HepG2 (cell line): ENCODE results near the gene CNTRL. TPM values are rescaled to one million over a fixed set of nuclear protein-coding genes. Genes with fewer than 3 reads are reported as not detected.
"Not testable (repeated sequence)": the region's sequence is repeated elsewhere in the genome, so short reads cannot be mapped to it uniquely, and the experiment has no call there.

Source experiments
- ATAC-seq: fragments of 200-7000 bp; cut with Tn5 transposase; 3 replicates; pipeline ENCODE4 v1.9.1; 2020; ENCODE audit warnings: mild to moderate bottlenecking, moderate library complexity
- BruUV-seq: library from RNA; stranded (reverse); fragments of 400-500 nt; replicated peaks from 2 replicates; lab custom pipeline; 2021; lab: Mats Ljungman, UMichigan
- CTCF ChIA-PET: fragments of 300-600 bp; formaldehyde crosslinking; extraction: SDS; loops from one replicate; lab custom pipeline; 2021; ENCODE audit warnings: low total read pairs, inconsistent platforms, low intra/inter-chr PET ratio; lab: Yijun Ruan, JAX
- POLR2A ChIA-PET: fragments of 350-600 bp; sonication (Branson Sonifier 250); formaldehyde crosslinking; loops from one replicate; lab custom pipeline; 2020; ENCODE audit warnings: antibody characterized with exemption, inconsistent platforms; lab: Yijun Ruan, JAX
- DNase-seq: peaks from one replicate; pipeline ENCODE4 v3.0.0-alpha.2; 2015; ENCODE audit warnings: low spot score
- FAIRE-seq: peaks from 3 replicates; lab custom pipeline; 2011; peaks lifted over from hg19 to GRCh38; lab: Jason Lieb, UNC
- H2AFZ ChIP-seq: one replicate; pipeline ENCODE4 v1.6.1; 2011; ENCODE audit warnings: low read length, inconsistent platforms
- H3K27ac ChIP-seq: fragments of 300-600 bp; 3 replicates; pipeline ENCODE4 v1.8.0; 2011; ENCODE audit warnings: mixed run types, mild to moderate bottlenecking, mixed read lengths, low read length, inconsistent platforms; ENCODE audit not compliant: insufficient read depth; ENCODE audit errors: extremely low read length
- H3K27me3 ChIP-seq, 2 experiments: fragments of 200-600 bp in 1 of 2; 2 replicates in 1 of 2; 3 replicates in 1 of 2; pipeline versions ENCODE4 v1.6.0 to v1.8.0; 2011; ENCODE audit warnings: low read length in 2 of 2, mild to moderate bottlenecking in 2 of 2, moderate library complexity in 2 of 2, inconsistent platforms in 1 of 2; ENCODE audit not compliant: insufficient read depth in 2 of 2, control insufficient read depth in 1 of 2
- H3K36me3 ChIP-seq, 2 experiments: fragments of 200-600 bp in 1 of 2; replicated peaks in 1 of 2; 2 replicates in 1 of 2; 3 replicates in 1 of 2; pipeline versions ENCODE4 v1.5.1 to v1.8.0; 2011; ENCODE audit warnings: low read length in 2 of 2, inconsistent platforms in 1 of 2; ENCODE audit not compliant: insufficient read depth in 2 of 2, control insufficient read depth in 1 of 2
- H3K4me1 ChIP-seq: 2 replicates; pipeline ENCODE4 v1.5.1; 2012; ENCODE audit warnings: low read length, inconsistent platforms; ENCODE audit not compliant: insufficient read depth
- H3K4me2 ChIP-seq: 2 replicates; pipeline ENCODE4 v1.6.0; 2011; ENCODE audit warnings: low read depth, low read length, inconsistent platforms
- H3K4me3 ChIP-seq, 3 experiments: fragments of 200-600 bp in 1 of 3; sonication (generic), shearing (Covaris generic) in 1 of 3; replicated peaks in 1 of 3; 2 replicates each; pipeline ENCODE4 v1.5.1; 2011 to 2016; ENCODE audit warnings: low read length in 3 of 3, inconsistent platforms in 2 of 3, low read depth in 2 of 3, mild to moderate bottlenecking in 2 of 3, control low read depth in 1 of 3, mixed read lengths in 1 of 3; ENCODE audit not compliant: insufficient read depth in 1 of 3
- H3K79me2 ChIP-seq: one replicate; pipeline ENCODE4 v1.6.1; 2011; ENCODE audit warnings: low read length, inconsistent platforms; ENCODE audit not compliant: insufficient read depth
- H3K9ac ChIP-seq: 2 replicates; pipeline ENCODE4 v1.6.0; 2011; ENCODE audit warnings: mild to moderate bottlenecking, low read depth, low read length, inconsistent platforms; ENCODE audit not compliant: insufficient read depth
- H3K9me3 ChIP-seq: 2 replicates; pipeline ENCODE4 v1.5.1; 2012; ENCODE audit warnings: mild to moderate bottlenecking, low read length
- H4K20me1 ChIP-seq: 2 replicates; pipeline ENCODE4 v1.6.0; 2011; ENCODE audit warnings: inconsistent platforms, mild to moderate bottlenecking, low read length, moderate library complexity; ENCODE audit not compliant: insufficient read depth
- ATF7-NPFF ChIP-seq: sonication (generic); formaldehyde crosslinking; IDR thresholded peaks from 2 replicates; pipeline ENCODE4 v1.8.1; 2023; ENCODE audit warnings: mild to moderate bottlenecking, low read depth, missing genetic modification reagents, moderate library complexity
- CREB3 ChIP-seq: sonication (generic); formaldehyde crosslinking; IDR thresholded peaks from 2 replicates; pipeline ENCODE4 v1.5.0; 2020; ENCODE audit warnings: missing genetic modification reagents
- DPF2 ChIP-seq: sonication (generic); formaldehyde crosslinking; IDR thresholded peaks from 2 replicates; pipeline ENCODE4 v1.4.0; 2020; ENCODE audit warnings: mild to moderate bottlenecking, low read depth, missing genetic modification reagents, borderline replicate concordance
- HOXA3 ChIP-seq: sonication (generic); formaldehyde crosslinking; IDR thresholded peaks from 2 replicates; pipeline ENCODE4 v1.5.0; 2020; ENCODE audit warnings: missing genetic modification reagents
- MAFG ChIP-seq: sonication (generic); formaldehyde crosslinking; IDR thresholded peaks from 2 replicates; pipeline ENCODE4 v1.5.1; 2020; ENCODE audit warnings: mild to moderate bottlenecking, missing genetic modification reagents
- PLSCR1 ChIP-seq: sonication (generic); formaldehyde crosslinking; IDR thresholded peaks from 2 replicates; pipeline ENCODE4 v1.5.0; 2020; ENCODE audit warnings: missing genetic modification reagents, mild to moderate bottlenecking, borderline replicate concordance
- SALL1 ChIP-seq: sonication (generic); formaldehyde crosslinking; IDR thresholded peaks from 2 replicates; pipeline ENCODE4 v1.8.0; 2022; ENCODE audit warnings: mild to moderate bottlenecking, missing genetic modification reagents
- ZNF18 ChIP-seq: sonication (generic); formaldehyde crosslinking; IDR thresholded peaks from 2 replicates; pipeline ENCODE4 v1.8.0; 2022; ENCODE audit warnings: mild to moderate bottlenecking, missing genetic modification reagents; ENCODE audit not compliant: insufficient replicate concordance
- WGBS: methylation state at CpG from one replicate; pipeline ENCODE4 v1.1.6; 2017; ENCODE audit warnings: low lambda C conversion rate; 5-methylcytosine and 5-hydroxymethylcytosine counted together
- in situ Hi-C: cut with HindIII; loops from 2 replicates; pipeline ENCODE4 v1.10.0; 2017; ENCODE audit warnings: low pct_unique_long_range_greater_than_20kb; ENCODE audit not compliant: extremely low pct_ligation_motif_present
- intact Hi-C: fragments of 100-400 bp; cut with micrococcal nuclease; formaldehyde crosslinking; loops from one replicate; pipeline ENCODE4 v1.10.0; 2022; ENCODE audit not compliant: unreplicated experiment
- polyA plus RNA-seq, 8 experiments: library from polyadenylated mRNA; depleted of rRNA in 3 of 8; stranded (reverse) in 7 of 8; unstranded in 1 of 8; fragments of >200 nt; fragmentation: Illumina TruSeq in 4 of 8; extraction: Trizol in 4 of 8; gene quantifications; 2 replicates each; pipeline versions ENCODE4 v1.2.1 to v1.2.3, GENCODE V29; 2011 to 2016; ENCODE audit warnings: low read depth in 4 of 8, missing spikeins in 1 of 8, mixed read lengths in 1 of 8; ENCODE audit not compliant: insufficient read depth in 1 of 8
- total RNA-seq, 5 experiments: library from RNA; depleted of rRNA; stranded (reverse); fragments of >200 nt; fragmentation: Illumina TruSeq; extraction: Trizol; gene quantifications; 2 replicates each; pipeline ENCODE4 v1.2.3, GENCODE V29; 2016; ENCODE audit warnings: low read depth in 1 of 5
- TF ChIP-seq, protein P1 (sequence below): sonication (generic); formaldehyde crosslinking; IDR thresholded peaks from 2 replicates; pipeline ENCODE4 v1.4.0; 2020; ENCODE audit warnings: missing genetic modification reagents, mild to moderate bottlenecking, borderline replicate concordance

Gene CNTRL
- total and polyA plus RNA-seq, 2 of the 13 experiments (the other 11 are each of a cell fraction or from before 2014, with no cell fraction given) = 7.5 to 11.8 TPM

DNA sequence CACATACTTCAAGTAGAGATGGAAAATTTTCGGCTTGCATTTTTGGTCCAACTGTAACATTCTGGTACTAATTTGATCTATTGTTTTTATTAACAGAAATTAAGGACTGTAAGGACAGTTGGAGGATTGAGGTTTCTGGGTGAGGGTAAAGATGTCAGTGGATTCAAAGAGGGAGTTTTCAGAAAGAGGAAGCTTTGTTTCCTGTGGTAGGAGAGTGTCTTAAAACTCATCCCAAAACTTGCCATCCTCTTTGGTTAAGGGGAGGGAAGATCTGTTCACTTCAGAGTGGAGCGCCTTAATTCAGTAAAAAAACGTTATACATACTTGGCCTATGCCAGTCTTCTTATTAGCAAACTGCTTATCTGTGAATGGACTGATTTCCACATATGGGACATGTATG, 13.8 kb downstream of the CNTRL start (continued):
- TF ChIP-seq ZNF18 (no peak), ATF7-NPFF (CRISPR knock-in tag) (no peak)

DNA sequence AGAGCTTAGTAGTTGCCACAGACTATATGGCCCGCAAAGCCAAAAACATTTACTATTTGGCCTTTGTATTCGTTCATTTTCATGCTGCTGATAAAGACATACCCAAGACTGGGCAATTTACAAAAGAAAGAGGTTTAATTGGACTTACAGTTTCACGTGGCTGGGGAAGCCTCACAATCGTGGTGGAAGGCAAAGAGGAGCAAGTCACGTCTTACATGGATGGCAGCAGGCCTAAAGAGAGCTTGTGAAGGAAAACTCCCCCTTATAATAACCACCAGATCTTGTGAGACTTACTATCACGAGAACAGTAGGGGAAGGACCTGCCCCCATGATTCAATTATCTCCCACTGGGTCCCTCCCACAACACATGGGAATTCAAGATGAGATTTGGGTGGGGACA, 16.0 kb downstream of the CNTRL start:
- POLR2A ChIA-PET, H3K4me3 ChIP-seq, DNase-seq, in situ Hi-C loops, FAIRE-seq, H3K27me3 ChIP-seq, intact Hi-C loops, H3K9ac ChIP-seq, ATAC-seq, H3K4me1 ChIP-seq, H3K9me3 ChIP-seq, BruUV-seq, CTCF ChIA-PET, H2AFZ ChIP-seq, H4K20me1 ChIP-seq, H3K4me2 ChIP-seq, H3K79me2 ChIP-seq, H3K27ac ChIP-seq, H3K36me3 ChIP-seq: not testable (repeated sequence)
- 91% methylated on average over 6 of the region's 6 CpGs for WGBS

DNA sequence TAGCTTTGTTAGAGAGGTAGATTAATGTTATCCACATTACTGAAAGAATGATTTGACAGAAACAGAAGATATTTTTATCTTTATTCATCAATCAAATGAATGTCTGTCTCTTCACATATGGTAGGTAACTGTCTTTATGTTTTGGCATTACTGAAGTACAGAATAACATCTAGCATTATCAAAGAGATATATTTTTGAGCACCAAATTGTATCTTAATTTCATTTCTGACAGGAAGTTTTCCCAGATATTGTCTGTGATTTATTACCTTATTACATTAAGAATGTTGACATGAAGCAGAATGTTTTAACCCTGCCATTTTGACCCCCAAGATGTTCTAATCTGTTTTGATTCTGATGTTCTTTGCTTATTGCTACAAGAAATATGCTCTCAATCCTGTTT, 20.3 kb downstream of the CNTRL start:
- no peaks in the 10 kb centered on the region for H3K9me3 ChIP-seq
- TF ChIP-seq PLSCR1 (CRISPR knock-in tag) (no peak), DPF2 (no peak), MAFG (CRISPR knock-in tag) (no peak), CREB3 (no peak), SALL1 (CRISPR knock-in tag) (no peak), HOXA3 (no peak)
- TF ChIP-seq, protein P1, sequence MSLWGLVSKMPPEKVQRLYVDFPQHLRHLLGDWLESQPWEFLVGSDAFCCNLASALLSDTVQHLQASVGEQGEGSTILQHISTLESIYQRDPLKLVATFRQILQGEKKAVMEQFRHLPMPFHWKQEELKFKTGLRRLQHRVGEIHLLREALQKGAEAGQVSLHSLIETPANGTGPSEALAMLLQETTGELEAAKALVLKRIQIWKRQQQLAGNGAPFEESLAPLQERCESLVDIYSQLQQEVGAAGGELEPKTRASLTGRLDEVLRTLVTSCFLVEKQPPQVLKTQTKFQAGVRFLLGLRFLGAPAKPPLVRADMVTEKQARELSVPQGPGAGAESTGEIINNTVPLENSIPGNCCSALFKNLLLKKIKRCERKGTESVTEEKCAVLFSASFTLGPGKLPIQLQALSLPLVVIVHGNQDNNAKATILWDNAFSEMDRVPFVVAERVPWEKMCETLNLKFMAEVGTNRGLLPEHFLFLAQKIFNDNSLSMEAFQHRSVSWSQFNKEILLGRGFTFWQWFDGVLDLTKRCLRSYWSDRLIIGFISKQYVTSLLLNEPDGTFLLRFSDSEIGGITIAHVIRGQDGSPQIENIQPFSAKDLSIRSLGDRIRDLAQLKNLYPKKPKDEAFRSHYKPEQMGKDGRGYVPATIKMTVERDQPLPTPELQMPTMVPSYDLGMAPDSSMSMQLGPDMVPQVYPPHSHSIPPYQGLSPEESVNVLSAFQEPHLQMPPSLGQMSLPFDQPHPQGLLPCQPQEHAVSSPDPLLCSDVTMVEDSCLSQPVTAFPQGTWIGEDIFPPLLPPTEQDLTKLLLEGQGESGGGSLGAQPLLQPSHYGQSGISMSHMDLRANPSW = no peak

More for the DNA sequence above, 20.3 kb downstream of the CNTRL start:
- Histone ChIP-seq H2AFZ (no peak overlapping the region), H3K27me3 (no peaks in the 10 kb centered on the region), H4K20me1 (no peaks in the 10 kb centered on the region), H3K79me2 (no peaks in the 10 kb centered on the region), H3K4me2 (no peak overlapping the region), H3K4me1 (no peaks in the 10 kb centered on the region), H3K36me3 (0 out of 5 replicates have a peak, but pooled peaks cover 0 to 3% of the 10 kb centered on the region in 2 experiments), H3K9ac (no peak overlapping the region), H3K4me3 (no peak overlapping the region), H3K27ac (no peak overlapping the region)
- intact Hi-C loops = no loop called here
- ATAC-seq (no peak), FAIRE-seq (no peak), DNase-seq (no peak)
- ChIA-PET CTCF (no interaction called here), POLR2A (no interaction called here)
- no TSS peak for BruUV-seq
- in situ Hi-C loops = no loop called here
